ENCODE measurements around the gene BSND. TPM values are rescaled to one million over a fixed set of nuclear protein-coding genes. Genes with fewer than 3 reads are reported as not detected.

BSND gene
- total RNA-seq, 1 donor from 2014 or later, result not detected

DNA sequence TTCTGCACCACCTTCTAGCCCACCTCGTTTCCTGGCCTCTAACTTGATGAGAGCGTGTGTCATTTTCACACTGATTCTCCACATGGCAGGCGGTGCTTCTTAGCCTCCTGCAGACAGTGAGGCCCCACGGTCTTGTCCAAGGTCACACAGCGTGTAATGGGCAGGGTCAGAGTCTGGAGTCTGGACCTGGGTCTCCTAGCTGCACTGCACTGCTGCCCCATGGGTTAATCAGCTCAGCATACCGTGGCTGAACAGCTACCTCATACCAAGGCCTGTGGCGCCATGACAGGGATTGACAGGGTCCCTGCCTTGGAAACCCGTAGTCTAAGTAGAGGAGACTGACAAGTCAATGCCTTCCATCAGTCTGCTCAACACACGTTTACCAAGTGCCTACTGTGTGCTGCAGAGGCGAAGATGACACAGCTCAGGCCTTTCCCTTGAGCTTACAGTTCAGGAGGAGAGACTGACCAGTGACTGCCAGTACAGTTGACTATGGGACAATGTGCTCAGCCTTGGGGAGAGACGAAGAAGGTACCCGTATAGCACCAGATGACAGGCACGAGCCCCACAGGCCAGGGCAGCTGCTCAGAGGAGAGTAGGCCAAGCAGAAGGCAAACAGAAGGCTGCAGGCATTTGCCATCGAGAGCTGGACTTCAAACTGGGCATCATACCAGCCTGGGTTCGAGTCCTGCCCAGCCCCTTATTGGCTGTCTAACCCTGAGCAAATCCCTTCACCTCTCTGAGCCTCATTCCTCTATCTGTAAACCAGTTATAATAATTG, 46.1 kb downstream of the BSND start:
- no peak for TF ChIP-seq CTCF (conservative IDR thresholded peaks at IDR 0.05; ENCODE audit: low read depth, low read length)
- H3K4me3 ChIP-seq (ENCODE audit: low read depth, low read length), result no peak overlapping the region
- DNase-seq (ENCODE audit: low read depth), result no peak

GRCh38 chr1:55045430-55045829, 46.7 kb downstream of the BSND start:
- DNase-seq (ENCODE audit: low read depth), result no peak
- TF ChIP-seq CTCF (conservative IDR thresholded peaks at IDR 0.05; ENCODE audit: low read depth, low read length), result no peak
- H3K4me3 ChIP-seq (ENCODE audit: low read depth, low read length), result no peak overlapping the region

- TF ChIP-seq CTCF (conservative IDR thresholded peaks at IDR 0.05; ENCODE audit: low read depth, low read length), result no peak
- no peak for DNase-seq (ENCODE audit: low read depth)
These were observed 48.1 kb downstream of the BSND start for GRCh38 chr1:55046871-55047270.

DNA sequence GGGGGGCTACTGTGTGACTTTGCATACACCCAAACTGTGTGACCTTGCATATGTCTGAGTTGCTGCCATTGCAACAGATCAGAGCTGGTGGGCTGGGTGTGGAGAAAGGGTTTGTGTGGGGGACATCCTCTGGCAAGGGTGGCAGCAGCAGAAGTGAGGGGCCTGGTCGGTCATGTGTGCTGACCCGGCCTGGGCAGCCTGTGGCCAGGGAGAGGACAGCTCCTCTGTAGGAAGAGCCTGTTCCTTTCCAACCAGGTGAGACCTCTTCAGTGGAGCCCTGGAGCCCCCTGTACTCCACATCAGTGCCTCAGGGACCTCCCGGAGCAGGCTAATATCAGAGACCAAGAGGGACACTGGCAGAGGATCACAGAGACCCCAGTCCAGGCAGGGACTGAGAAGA, 48.9 kb downstream of the BSND start:
- no peak overlapping the region for H3K4me3 ChIP-seq (ENCODE audit: low read depth, low read length)
- no peak for DNase-seq (ENCODE audit: low read depth)
- no peak for TF ChIP-seq CTCF (conservative IDR thresholded peaks at IDR 0.05; ENCODE audit: low read depth, low read length)

More at GRCh38 chr1:55046871-55047270, 48.1 kb downstream of the BSND start:
- no peak overlapping the region for H3K4me3 ChIP-seq (ENCODE audit: low read depth, low read length)

DNA sequence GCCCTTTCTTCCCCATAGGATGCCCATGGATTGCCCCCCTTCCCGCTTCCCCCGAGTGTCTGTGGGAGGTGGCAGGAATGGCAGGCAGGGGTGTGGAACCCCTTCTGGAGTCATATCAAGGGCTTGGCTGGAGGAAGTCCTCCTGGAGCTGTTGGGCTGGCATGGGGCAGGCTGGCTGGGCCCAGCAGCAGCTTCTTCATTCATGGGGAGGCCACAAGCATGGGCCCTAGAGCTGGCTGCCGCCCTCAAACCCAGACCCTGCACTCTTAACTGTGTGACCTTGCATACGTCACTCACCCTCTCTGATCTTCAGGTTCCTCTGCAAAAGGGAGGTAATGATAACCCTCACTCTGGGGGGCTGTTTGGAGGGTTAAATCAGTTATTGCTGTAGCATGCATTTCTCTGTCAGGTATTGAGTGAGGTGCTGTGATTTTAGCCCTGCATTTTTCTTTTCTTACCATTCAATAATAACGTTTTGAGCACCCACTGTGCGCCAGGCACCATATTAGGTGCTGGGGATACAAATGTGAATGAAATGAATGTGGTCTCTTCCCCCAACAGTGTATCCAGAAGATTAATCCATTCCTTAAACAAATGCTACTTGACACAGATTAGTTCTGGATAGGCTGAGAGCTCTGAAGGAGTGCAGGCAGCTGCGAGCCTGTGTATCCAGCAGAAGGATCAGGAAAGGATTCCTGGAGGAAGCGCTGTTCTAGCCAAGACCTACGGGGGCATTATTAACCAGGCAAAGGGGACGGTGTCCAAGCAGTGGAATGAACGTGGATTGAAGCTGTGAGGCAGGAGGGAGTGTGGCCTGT, 49.9 kb downstream of the BSND start:
- H3K4me3 ChIP-seq (ENCODE audit: low read depth, low read length), result no peak overlapping the region
- no peak for DNase-seq (ENCODE audit: low read depth)
- no peak for TF ChIP-seq CTCF (conservative IDR thresholded peaks at IDR 0.05; ENCODE audit: low read depth, low read length)

DNA sequence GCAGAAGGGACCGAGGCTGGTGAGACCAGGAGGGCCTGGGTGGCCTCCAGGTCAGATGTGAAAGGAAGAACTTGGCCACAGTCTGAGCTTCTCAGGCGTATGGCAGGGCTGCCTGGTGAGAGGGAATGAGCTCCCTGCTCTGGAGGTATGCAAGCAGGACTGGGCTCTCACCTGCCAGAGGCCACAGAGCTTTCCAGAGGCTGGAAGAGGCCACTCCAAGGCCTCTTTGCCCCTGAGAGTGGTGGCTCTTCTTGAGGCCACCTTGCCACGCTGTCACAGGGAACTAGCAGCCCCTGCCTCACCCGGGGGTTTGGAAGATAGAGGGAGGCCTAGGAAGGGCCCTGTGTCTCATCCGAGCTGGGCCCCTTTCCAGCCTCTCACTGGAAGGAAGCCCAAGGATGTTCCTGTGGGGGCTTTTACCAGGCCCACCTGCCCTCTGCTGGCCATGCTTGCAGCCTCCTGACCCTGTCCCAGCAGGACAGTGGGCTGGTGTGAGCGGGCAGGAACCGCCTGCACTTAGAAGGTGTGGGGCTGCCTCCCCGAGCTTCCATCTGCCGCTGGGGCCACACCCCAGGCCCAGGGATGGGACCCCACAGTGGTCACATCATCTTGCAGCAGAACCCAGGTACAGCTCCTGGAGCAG, 50.7 kb downstream of the BSND start:
- no peak overlapping the region for H3K4me3 ChIP-seq (ENCODE audit: low read depth, low read length)
- DNase-seq (ENCODE audit: low read depth), result no peak
- no peak for TF ChIP-seq CTCF (conservative IDR thresholded peaks at IDR 0.05; ENCODE audit: low read depth, low read length)
